ENCODE data around the gene PTAFR.

GRCh38 chr1:28172713-28173150 is 3.8 kb downstream of the PTAFR start:
- TF ChIP-seq, protein P1, sequence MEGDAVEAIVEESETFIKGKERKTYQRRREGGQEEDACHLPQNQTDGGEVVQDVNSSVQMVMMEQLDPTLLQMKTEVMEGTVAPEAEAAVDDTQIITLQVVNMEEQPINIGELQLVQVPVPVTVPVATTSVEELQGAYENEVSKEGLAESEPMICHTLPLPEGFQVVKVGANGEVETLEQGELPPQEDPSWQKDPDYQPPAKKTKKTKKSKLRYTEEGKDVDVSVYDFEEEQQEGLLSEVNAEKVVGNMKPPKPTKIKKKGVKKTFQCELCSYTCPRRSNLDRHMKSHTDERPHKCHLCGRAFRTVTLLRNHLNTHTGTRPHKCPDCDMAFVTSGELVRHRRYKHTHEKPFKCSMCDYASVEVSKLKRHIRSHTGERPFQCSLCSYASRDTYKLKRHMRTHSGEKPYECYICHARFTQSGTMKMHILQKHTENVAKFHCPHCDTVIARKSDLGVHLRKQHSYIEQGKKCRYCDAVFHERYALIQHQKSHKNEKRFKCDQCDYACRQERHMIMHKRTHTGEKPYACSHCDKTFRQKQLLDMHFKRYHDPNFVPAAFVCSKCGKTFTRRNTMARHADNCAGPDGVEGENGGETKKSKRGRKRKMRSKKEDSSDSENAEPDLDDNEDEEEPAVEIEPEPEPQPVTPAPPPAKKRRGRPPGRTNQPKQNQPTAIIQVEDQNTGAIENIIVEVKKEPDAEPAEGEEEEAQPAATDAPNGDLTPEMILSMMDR (IDR thresholded peaks at IDR 0.05): no peak
- TF ChIP-seq POLR2AphosphoS5 (IDR thresholded peaks at IDR 0.05): peak; percentile 53
